Liver (tissue), 9 donors: ENCODE results near the gene ELOA. TPM values are rescaled to one million over a fixed set of nuclear protein-coding genes. Genes with fewer than 3 reads are reported as not detected.
"Not testable (repeated sequence)": the region's sequence is repeated elsewhere in the genome, so short reads cannot be mapped to it uniquely, and the experiment has no call there.

Experiments used
- DNase-seq: peaks from one replicate; pipeline ENCODE4 v3.0.0-alpha.2; 2017; ENCODE audit warnings: low spot score
- H3K27ac ChIP-seq, 2 donors: one replicate each; pipeline ENCODE4 v1.7.0; 2013; ENCODE audit warnings: inconsistent platforms in 2 of 2, low read length in 2 of 2, control low read depth in 1 of 2, low read depth in 1 of 2, mild to moderate bottlenecking in 1 of 2
- H3K27me3 ChIP-seq, 4 donors: one replicate each; pipeline versions ENCODE4 v1.6.1 to v1.7.0; 2013; ENCODE audit warnings: low read length in 3 of 4, inconsistent platforms in 1 of 4, mild to moderate bottlenecking in 1 of 4, moderate library complexity in 1 of 4; ENCODE audit not compliant: control insufficient read depth in 4 of 4, insufficient read depth in 4 of 4
- H3K36me3 ChIP-seq, 4 donors: one replicate each; pipeline versions ENCODE4 v1.6.1 to v1.7.0; 2013; ENCODE audit warnings: low read length in 3 of 4, mild to moderate bottlenecking in 3 of 4, low read depth in 1 of 4, moderate library complexity in 1 of 4; ENCODE audit not compliant: control insufficient read depth in 4 of 4, insufficient read depth in 3 of 4
- H3K4me1 ChIP-seq, 4 donors: one replicate each; pipeline versions ENCODE4 v1.6.1 to v1.7.0; 2013; ENCODE audit warnings: low read length in 3 of 4, mild to moderate bottlenecking in 3 of 4, moderate library complexity in 1 of 4; ENCODE audit not compliant: control insufficient read depth in 4 of 4, insufficient read depth in 4 of 4
- H3K4me3 ChIP-seq, 3 donors: one replicate each; pipeline versions ENCODE4 v1.6.1 to v1.7.0; 2013; ENCODE audit warnings: low read length in 3 of 3, control low read depth in 1 of 3, low read depth in 1 of 3, mild to moderate bottlenecking in 1 of 3
- H3K9ac ChIP-seq, 2 donors: one replicate each; pipeline ENCODE4 v1.7.0; 2013; ENCODE audit warnings: low read length in 2 of 2, mild to moderate bottlenecking in 2 of 2, moderate library complexity in 2 of 2, control low read depth in 1 of 2, low read depth in 1 of 2
- H3K9me3 ChIP-seq, 4 donors: one replicate each; pipeline versions ENCODE4 v1.6.1 to v1.7.0; 2013; ENCODE audit warnings: low read length in 3 of 4; ENCODE audit not compliant: control insufficient read depth in 4 of 4
- ATF3 ChIP-seq: IDR thresholded peaks from 2 replicates; pipeline ENCODE4 v1.6.1; 2016; ENCODE audit warnings: antibody characterized with exemption
- FOXA1 ChIP-seq: IDR thresholded peaks from 2 replicates; pipeline ENCODE4 v1.6.1; 2016; ENCODE audit warnings: antibody characterized with exemption
- GABPA ChIP-seq, 2 donors: IDR thresholded peaks in 1 of 2; conservative IDR thresholded peaks in 1 of 2; 2 replicates each; pipeline ENCODE4 v1.6.1; 2016; ENCODE audit warnings: antibody characterized with exemption in 2 of 2, mild to moderate bottlenecking in 1 of 2, moderate library complexity in 1 of 2
- HNF4G ChIP-seq: IDR thresholded peaks from 2 replicates; pipeline ENCODE4 v1.6.1; 2016; ENCODE audit warnings: antibody characterized with exemption
- MAX ChIP-seq: IDR thresholded peaks from 2 replicates; pipeline ENCODE4 v1.6.1; 2016; ENCODE audit warnings: antibody characterized with exemption
- REST ChIP-seq: IDR thresholded peaks from 2 replicates; pipeline ENCODE4 v1.6.1; 2016; ENCODE audit warnings: antibody characterized with exemption, mild to moderate bottlenecking
- YY1 ChIP-seq: IDR thresholded peaks from 2 replicates; pipeline ENCODE4 v1.6.1; 2016; ENCODE audit warnings: antibody characterized with exemption, mild to moderate bottlenecking
- ZBTB33 ChIP-seq: IDR thresholded peaks from 2 replicates; pipeline ENCODE4 v1.6.1; 2016; ENCODE audit warnings: antibody characterized with exemption
- WGBS: extraction: QIAGEN DNeasy Blood & Tissue Kit; methylation state at CpG from one replicate; pipeline ENCODE4 v1.1.7; 2013; 5-methylcytosine and 5-hydroxymethylcytosine counted together
- polyA plus RNA-seq, 2 donors: library from polyadenylated mRNA; stranded (reverse) in 1 of 2; unstranded in 1 of 2; fragments of 200-250 nt in 1 of 2; fragments of >200 nt in 1 of 2; fragmentation: Nextera tagmentation in 1 of 2; extraction: Ambion mirVana in 1 of 2; gene quantifications; one replicate each; pipeline versions ENCODE4 v1.2.1 to v1.2.3, GENCODE V29; 2013 to 2015
- total RNA-seq, 2 donors: library from RNA; depleted of rRNA; stranded (reverse); fragments of >200 nt; gene quantifications; one replicate each; pipeline ENCODE4 v1.2.3, GENCODE V29; 2014
- donor health status: healthy.
- donor health status: healthy.
- donor health status: healthy.
- donor health status: healthy.
- donor health status: healthy.

Gene ELOA
- total and polyA plus RNA-seq, 4 donors: 11.1 to 34.9 (median 24.3) TPM

GRCh38 chr1:23793018-23793781 is 49.9 kb downstream of the ELOA start:
- peak; percentile 69 for DNase-seq
- Histone ChIP-seq H3K4me3 (no peak overlapping the region), H3K9ac (no peak overlapping the region), H3K4me1 (peaks cover 13 to 41% (median 30%) of the 10 kb centered on the region in 4 donors), H3K36me3 (peaks cover 2 to 18% (median 8%) of the 10 kb centered on the region in 4 donors), H3K9me3 (no peaks in the 10 kb centered on the region), H3K27ac (peak overlapping the region; percentile 14 to 49), H3K27me3 (no peaks in the 10 kb centered on the region)
- TF ChIP-seq REST (no peak), MAX (no peak)
- 53% methylated on average over 16 of the region's 16 CpGs for WGBS

- 41% methylated on average over 21 of the region's 21 CpGs for WGBS
Observed at GRCh38 chr1:23793861-23794731, 50.8 kb downstream of the ELOA start.

GRCh38 chr1:23794732-23795182 is 51.5 kb downstream of the ELOA start:
- H3K9ac ChIP-seq, H3K9me3 ChIP-seq, H3K27ac ChIP-seq, H3K27me3 ChIP-seq, DNase-seq, H3K4me3 ChIP-seq: not testable (repeated sequence)
- Histone ChIP-seq H3K4me1 (peaks cover 25 to 55% (median 43%) of the 10 kb centered on the region in 4 donors), H3K36me3 (peaks cover 2 to 20% (median 9%) of the 10 kb centered on the region in 4 donors)
- 86% methylated on average over 9 of the region's 9 CpGs for WGBS

More at GRCh38 chr1:23793861-23794731, 50.8 kb downstream of the ELOA start:
- no peak overlapping the region for H3K9ac ChIP-seq
- H3K4me1 ChIP-seq: peaks cover 19 to 49% (median 37%) of the 10 kb centered on the region in 4 donors
- DNase-seq: no peak
- H3K27ac ChIP-seq: peak overlapping the region; percentile 14 to 49
- peaks cover 2 to 20% (median 9%) of the 10 kb centered on the region in 4 donors for H3K36me3 ChIP-seq
- TF ChIP-seq YY1: no peak
- no peak for TF ChIP-seq GABPA (IDR thresholded peaks at IDR 0.05 in 1 of 2, conservative IDR thresholded peaks at IDR 0.05 in 1 of 2)
- no peak for TF ChIP-seq HNF4G
- TF ChIP-seq ATF3: no peak
- no peak for TF ChIP-seq ZBTB33
- no peak for TF ChIP-seq FOXA1
- no peak overlapping the region for H3K4me3 ChIP-seq
- no peaks in the 10 kb centered on the region for H3K9me3 ChIP-seq
- no peaks in the 10 kb centered on the region for H3K27me3 ChIP-seq
